ENCODE measurements around the gene DNAH17.

Gene DNAH17

GRCh38 chr17:78601577-78602190, 24.5 kb upstream of the DNAH17 start:
- DNase-seq = no peak

GRCh38 chr17:78600181-78600721, 23.1 kb upstream of the DNAH17 start:
- DNase-seq = no peak

DNA sequence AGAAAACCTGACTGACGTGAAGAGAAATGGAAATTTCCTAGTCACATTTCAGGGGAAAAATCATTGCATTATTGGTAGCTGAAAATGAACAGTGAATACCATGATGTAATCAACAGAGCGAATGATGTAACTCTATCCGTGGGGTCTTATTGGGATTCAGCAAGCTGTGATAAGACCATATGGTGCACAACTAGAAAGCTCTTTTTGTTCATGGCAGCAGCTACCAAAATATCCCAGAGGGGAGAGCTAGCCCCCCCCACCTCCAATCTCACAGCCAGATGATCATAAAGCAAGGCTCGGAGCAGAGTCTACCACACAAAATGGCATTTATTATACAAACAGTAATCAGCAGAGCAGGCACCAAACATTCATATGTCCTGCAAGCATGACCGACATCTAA, 22.2 kb upstream of the DNAH17 start:
- DNase-seq = no peak

DNA sequence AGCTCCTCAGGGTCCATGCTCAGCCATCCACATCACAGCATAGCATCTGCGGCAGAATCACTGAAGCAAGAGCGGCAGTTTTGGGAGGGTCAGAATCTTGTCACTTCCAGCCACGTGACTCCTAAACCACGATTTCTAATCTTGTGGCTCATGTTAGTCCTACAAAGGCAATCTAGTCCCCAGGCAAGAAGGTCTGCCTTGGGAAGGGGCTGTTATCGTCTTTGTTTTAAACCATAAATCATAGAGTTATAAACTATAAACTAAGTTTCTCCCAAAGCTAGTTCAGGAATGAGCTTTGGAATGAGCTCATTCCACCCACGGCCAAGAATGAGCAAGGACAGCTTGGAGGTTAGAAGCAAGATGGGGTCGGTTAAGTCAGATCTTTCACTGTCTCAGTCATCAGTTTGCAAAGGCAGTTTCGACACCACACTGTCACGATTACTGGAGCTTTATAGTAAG, 20.8 kb upstream of the DNAH17 start:
- no peak for DNase-seq

DNA sequence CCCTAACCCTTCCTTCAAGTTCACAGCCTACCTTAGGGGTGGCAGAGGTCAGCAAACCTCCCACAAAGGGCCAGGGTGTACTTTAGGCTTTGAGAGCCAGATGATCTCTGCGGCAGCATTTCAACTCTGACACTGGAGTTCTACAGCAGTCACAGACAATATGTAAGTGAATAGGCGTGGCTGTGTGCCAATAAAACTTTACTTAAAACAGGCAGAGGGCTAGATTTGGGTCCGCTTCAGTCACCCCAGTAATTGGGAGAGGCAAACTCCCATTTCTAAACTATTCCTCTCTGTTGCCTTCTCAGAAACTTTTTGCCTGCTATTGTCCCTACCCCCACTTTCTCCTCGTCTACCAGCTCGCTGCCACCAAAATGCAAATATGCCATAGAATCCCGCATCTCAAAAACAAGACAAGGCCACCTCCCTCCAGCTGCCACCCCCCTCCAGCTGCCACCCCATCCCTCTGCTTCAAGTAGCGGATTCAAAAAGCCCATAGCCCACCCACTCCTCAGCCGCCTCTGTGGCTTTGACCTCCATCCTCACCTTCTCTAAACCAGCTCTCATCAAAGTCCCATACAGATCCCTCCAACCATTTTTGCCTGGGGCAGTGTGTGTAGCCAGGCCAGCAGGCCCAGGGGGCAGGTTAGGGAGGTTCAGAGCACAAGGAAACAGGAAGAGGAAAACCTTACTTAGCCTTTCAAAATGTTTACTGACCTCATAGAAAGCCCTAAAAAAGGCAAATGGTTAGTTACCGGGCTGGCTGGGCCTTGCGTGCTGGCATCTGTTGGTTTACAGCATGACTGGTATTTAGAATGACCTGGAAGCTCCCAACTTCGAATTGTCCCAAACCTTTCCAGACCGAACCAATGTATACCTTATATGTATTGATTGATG, 19.9 kb upstream of the DNAH17 start:
- DNase-seq = no peak

DNA sequence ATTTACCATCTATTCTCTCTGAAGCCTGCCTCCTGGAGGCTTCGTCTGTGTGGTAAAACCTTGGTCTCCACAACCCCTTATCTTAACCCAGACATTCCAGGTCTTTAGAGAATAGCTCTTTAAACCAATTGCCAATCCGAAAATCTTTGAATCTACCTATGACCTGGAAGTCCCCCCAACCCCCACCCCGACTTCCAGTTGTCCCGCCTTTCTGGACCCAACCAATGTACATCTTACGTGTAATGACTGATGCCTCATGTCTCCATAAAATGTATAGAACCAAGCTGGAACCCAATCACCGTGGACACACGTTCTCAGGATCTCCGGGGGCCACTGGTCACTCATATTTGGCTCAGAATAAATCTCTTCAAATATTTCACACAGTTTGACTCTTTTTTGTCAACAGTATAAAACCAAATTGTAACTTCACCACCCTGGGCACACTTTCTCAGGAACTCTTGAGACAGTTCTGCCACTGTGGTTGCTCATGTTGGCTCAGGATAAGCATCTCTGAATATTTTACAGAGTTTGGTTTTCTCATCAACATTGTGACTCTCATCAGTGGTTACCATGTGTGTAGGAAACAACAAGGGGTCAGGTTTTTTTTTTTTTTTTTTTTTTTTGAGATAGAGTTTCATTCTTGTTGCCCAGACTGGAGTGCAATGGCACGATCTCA, 18.1 kb upstream of the DNAH17 start:
- no peak for DNase-seq

DNA sequence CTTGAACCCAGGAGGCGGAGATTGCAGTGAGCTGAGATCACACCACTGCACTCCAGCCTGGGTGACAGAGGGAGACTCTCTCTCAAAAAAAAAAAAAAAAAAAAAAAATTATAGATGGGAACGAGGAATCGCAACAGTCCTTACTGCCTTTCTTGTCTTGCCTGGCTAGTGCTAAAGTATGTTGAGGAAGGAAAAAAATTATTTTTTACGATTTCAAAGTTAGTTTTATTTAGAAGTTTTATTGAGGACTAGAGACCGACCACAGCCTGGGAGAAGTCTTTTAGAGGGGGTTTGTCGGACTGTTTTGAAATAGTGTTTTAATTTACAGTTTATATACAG, 15.8 kb upstream of the DNAH17 start:
- no peak for DNase-seq

DNA sequence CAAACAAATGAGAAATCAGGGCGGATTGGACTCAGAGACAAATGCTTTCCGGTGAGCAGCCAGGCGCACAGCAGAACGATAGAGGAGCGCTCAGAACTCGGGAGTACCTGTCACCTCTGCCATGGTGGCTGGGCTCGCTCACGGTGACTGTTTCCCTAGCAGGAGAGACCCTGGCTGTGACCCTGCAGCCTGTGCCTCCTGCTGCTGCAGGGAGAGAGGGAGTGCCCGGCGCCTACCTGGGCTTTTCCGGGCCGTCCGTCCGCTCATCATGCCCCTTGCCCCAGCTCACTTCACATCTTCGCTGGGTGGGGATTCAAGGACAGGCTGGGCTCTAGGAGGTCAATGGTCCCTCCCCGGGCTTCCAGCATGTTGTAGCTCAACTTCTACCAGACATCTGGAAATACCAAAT, 14.1 kb upstream of the DNAH17 start:
- DNase-seq = no peak

- DNase-seq = no peak
These were observed 12.7 kb upstream of the DNAH17 start for GRCh38 chr17:78589885-78590284.

GRCh38 chr17:78589031-78589675, 12.0 kb upstream of the DNAH17 start:
- no peak for DNase-seq

- no peak for DNase-seq
These were observed 11.2 kb upstream of the DNAH17 start for GRCh38 chr17:78588258-78589030.

GRCh38 chr17:78585006-78585630, 7.9 kb upstream of the DNAH17 start:
- DNase-seq = no peak

- peak in 1 of 2 donors; percentile 10 for DNase-seq
These were observed 5.9 kb upstream of the DNAH17 start for GRCh38 chr17:78583091-78583490.

- no peak for DNase-seq
These were observed 4.1 kb upstream of the DNAH17 start for GRCh38 chr17:78581304-78581703.

GRCh38 chr17:78580277-78580804, 3.1 kb upstream of the DNAH17 start:
- DNase-seq = no peak

DNA sequence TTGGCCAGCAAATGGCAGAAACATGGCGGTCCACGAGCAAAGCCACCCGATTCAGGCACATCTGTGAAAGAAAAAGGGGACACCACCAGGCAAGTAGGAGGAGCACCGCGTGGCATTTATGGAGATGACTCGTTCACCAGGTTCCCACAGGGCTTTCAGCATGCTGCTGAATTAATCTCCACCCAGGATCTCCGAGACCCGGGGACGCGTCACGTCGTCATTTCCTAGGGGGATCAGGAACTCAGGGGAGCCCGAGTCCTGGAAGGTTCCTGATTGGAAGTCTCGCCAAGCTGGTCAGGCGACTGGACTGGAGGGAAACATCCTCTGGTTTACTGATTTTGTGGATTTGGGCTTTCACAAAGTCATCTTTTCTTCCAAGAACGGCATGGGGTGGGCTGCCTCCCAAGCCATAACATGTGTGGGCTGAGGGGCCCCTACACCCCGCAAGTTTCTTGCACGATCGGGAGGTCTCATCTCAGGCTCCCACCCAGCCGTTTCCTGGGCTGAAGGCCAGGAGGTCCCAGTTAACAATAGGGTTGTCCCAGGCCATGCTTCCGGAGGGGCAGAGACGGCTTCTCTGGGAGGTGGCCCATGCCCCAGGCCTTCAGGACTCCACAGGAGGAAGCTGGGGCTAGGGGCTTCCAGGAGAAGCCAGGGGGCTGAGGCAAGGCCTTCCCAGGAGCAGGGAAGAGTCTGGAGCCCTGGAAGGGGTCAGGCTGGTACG, 645 bp downstream of the DNAH17 start:
- DNase-seq = no peak

GRCh38 chr17:78575899-78576298, 1.3 kb downstream of the DNAH17 start:
- DNase-seq = no peak

- no peak for DNase-seq
These were observed 1.9 kb downstream of the DNAH17 start for GRCh38 chr17:78575340-78575739.

GRCh38 chr17:78573955-78574354, 3.2 kb downstream of the DNAH17 start:
- peak in 1 of 2 donors; percentile 10 for DNase-seq

Measured in CD4-positive, alpha-beta T cell treated with Interferon alpha-2 for 1 hour (primary cell).